Activated B cell treated with CpG ODN at 0.5 μM for 24 hours (primary cell): ENCODE results near the gene PDLIM4. TPM values are rescaled to one million over a fixed set of nuclear protein-coding genes. Genes with fewer than 3 reads are reported as not detected.

Experiments used
- ATAC-seq: fragments of 200-7000 bp; cut with Tn5 transposase; one replicate; pipeline ENCODE4 v1.10.0; 2021; ENCODE audit warnings: low read depth, mild to moderate bottlenecking, moderate library complexity
- CTCF ChIA-PET: fragments of 350-600 bp; sonication (Branson Sonifier 250); formaldehyde crosslinking; loops from one replicate; lab custom pipeline; 2021; ENCODE audit warnings: antibody characterized with exemption; lab: Charles Lee
- POLR2A ChIA-PET: fragments of 350-600 bp; sonication (Branson Sonifier 250); formaldehyde crosslinking; loops from one replicate; lab custom pipeline; 2021; ENCODE audit warnings: antibody characterized with exemption; lab: Charles Lee
- DNase-seq: peaks from one replicate; pipeline ENCODE4 v3.0.0; 2022
- H3K27ac Mint-ChIP-seq: one replicate; pipeline ENCODE4 v1.8.0; 2020; ENCODE audit warnings: mixed read lengths
- H3K27me3 Mint-ChIP-seq: one replicate; pipeline ENCODE4 v1.8.0; 2021; ENCODE audit warnings: mixed read lengths
- H3K36me3 Mint-ChIP-seq: one replicate; pipeline ENCODE4 v1.8.0; 2021; ENCODE audit warnings: low read depth, mixed read lengths
- H3K4me1 Mint-ChIP-seq: one replicate; pipeline ENCODE4 v1.8.0; 2021; ENCODE audit warnings: mixed read lengths
- H3K4me3 Mint-ChIP-seq: one replicate; pipeline ENCODE4 v1.8.0; 2020; ENCODE audit warnings: mild to moderate bottlenecking, mixed read lengths
- H3K9me3 Mint-ChIP-seq: one replicate; pipeline ENCODE4 v1.8.0; 2020; ENCODE audit warnings: mixed read lengths
- intact Hi-C: fragments of 100-400 bp; cut with micrococcal nuclease; formaldehyde crosslinking; loops from one replicate; pipeline ENCODE4 v1.15.1; 2024
- total RNA-seq: library from RNA; stranded (reverse); gene quantifications from 2 replicates; pipeline ENCODE4 v1.2.3, GENCODE V29; 2022
- TF ChIP-seq, protein P1 (sequence below): fragments of 200-600 bp; IDR thresholded peaks from one replicate; pipeline ENCODE4 v1.8.0; 2022; ENCODE audit warnings: antibody characterized with exemption, mild to moderate bottlenecking

PDLIM4 gene
- total RNA-seq, 1 donor from 2014 or later = not detected

DNA sequence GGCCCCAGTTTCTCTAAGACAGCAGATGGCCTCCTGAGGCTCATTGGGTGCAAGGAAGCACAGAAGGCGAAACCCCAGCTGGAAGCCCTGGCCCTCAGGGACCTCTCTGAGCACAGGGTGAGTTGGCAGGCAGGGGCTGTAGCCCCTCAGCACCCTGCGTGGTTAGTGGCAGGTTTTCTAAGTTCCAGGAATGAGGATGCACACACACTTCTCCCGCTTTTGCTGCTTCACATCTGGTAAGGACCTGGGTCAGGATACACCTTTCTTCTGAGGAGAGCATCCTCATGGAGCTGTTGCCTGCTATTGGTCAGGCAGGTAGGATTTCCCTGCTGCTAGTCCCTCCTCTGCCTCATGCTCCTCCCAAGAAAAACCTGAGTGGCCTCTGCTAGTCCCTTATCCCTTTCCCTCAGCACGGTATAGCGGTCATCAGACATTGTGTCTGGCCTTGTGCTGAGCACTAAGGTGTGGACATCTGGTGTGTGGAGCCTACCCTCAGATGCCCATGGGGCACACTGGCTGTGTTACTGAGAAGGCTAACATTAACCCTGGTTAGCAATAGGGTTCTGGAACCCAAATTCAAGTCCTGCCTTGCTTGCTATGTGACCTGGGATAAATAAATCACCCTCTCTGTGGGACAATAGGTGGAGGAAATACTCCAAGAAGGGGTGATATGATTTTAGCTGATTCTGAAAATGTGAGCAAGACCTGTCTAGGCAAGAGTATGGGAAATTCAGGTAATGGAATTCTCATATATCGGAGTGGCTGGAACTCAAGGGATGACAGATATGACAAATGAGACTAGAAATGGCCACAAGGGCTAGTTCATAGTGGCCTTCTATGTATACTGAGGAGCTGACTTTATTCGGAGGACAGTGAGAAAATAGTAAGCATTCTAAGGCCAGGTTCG lies 38.3 kb downstream of the PDLIM4 start:
- DNase-seq = no peak
- ChIA-PET CTCF (interaction anchor here (0.7 kb wide), 1 partner anchor 48 kb away, joined by 3 read pairs; no protein-coding TSS in a partner anchor), POLR2A (no interaction called here)
- Mint-ChIP-seq H3K4me3 (peak overlapping the region; percentile 87), H3K27me3 (peaks cover 24% of the 10 kb centered on the region), H3K36me3 (no peaks in the 10 kb centered on the region), H3K4me1 (peaks cover 15% of the 10 kb centered on the region), H3K9me3 (no peaks in the 10 kb centered on the region), H3K27ac (no peak overlapping the region)
- intact Hi-C loops = no loop called here
- ATAC-seq = no peak
- TF ChIP-seq, protein P1, sequence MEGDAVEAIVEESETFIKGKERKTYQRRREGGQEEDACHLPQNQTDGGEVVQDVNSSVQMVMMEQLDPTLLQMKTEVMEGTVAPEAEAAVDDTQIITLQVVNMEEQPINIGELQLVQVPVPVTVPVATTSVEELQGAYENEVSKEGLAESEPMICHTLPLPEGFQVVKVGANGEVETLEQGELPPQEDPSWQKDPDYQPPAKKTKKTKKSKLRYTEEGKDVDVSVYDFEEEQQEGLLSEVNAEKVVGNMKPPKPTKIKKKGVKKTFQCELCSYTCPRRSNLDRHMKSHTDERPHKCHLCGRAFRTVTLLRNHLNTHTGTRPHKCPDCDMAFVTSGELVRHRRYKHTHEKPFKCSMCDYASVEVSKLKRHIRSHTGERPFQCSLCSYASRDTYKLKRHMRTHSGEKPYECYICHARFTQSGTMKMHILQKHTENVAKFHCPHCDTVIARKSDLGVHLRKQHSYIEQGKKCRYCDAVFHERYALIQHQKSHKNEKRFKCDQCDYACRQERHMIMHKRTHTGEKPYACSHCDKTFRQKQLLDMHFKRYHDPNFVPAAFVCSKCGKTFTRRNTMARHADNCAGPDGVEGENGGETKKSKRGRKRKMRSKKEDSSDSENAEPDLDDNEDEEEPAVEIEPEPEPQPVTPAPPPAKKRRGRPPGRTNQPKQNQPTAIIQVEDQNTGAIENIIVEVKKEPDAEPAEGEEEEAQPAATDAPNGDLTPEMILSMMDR = no peak

- ChIA-PET CTCF (no interaction called here), POLR2A (no interaction called here)
- H3K27me3 Mint-ChIP-seq = peaks cover 22% of the 10 kb centered on the region
- ATAC-seq = no peak
- no peak for DNase-seq
- TF ChIP-seq, protein P1 = no peak
- H3K4me1 Mint-ChIP-seq = peaks cover 15% of the 10 kb centered on the region
- no peaks in the 10 kb centered on the region for H3K36me3 Mint-ChIP-seq
- H3K27ac Mint-ChIP-seq = no peak overlapping the region
- no peaks in the 10 kb centered on the region for H3K9me3 Mint-ChIP-seq
- intact Hi-C loops = no loop called here
- H3K4me3 Mint-ChIP-seq = no peak overlapping the region
Measured at GRCh38 chr5:132296412-132297016, 39.0 kb downstream of the PDLIM4 start.

DNA sequence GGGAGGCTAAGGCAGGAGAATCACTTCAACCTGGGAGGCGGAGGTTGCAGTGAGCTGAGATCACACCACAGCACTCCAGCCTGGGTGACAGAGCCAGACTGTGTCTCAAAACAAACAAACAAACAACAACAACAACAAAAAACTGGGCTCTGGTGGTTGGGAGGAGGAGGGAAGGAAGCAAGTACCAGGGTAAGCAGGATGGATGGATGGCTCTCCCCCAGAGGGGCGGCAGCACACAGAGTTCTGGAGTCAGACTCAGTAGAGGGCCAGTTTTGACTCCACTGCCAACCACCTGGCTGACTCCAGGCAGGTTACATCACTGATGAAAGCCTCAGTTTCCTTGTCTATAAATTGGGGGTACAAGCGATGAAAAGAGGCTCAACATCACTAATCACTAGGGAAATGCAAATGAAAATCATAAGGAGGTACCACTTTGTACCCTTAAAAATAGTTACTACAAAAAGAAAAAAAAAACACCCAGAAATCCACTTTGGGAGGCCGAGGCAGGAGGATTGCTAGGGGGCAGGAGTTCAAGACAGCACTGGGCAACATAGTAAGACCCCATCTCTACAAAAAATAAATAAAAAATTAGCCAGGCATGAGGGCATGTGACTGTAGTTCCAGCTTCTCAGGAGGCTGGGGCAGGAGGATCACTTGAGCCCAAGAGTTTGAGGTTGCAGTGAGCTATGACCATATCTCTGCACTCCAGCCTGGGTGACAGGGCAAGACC lies 39.9 kb downstream of the PDLIM4 start:
- intact Hi-C loops = no loop called here
- Mint-ChIP-seq H3K4me3 (no peak overlapping the region), H3K36me3 (no peaks in the 10 kb centered on the region), H3K27ac (no peak overlapping the region), H3K4me1 (peaks cover 15% of the 10 kb centered on the region), H3K9me3 (no peaks in the 10 kb centered on the region), H3K27me3 (peaks cover 22% of the 10 kb centered on the region)
- no peak for DNase-seq
- no peak for ATAC-seq
- POLR2A ChIA-PET = interaction anchor here (0.6 kb wide), 1 partner anchor 11 kb away, joined by 10 read pairs; no protein-coding TSS in a partner anchor
- TF ChIP-seq, protein P1 = no peak
- CTCF ChIA-PET = no interaction called here

DNA sequence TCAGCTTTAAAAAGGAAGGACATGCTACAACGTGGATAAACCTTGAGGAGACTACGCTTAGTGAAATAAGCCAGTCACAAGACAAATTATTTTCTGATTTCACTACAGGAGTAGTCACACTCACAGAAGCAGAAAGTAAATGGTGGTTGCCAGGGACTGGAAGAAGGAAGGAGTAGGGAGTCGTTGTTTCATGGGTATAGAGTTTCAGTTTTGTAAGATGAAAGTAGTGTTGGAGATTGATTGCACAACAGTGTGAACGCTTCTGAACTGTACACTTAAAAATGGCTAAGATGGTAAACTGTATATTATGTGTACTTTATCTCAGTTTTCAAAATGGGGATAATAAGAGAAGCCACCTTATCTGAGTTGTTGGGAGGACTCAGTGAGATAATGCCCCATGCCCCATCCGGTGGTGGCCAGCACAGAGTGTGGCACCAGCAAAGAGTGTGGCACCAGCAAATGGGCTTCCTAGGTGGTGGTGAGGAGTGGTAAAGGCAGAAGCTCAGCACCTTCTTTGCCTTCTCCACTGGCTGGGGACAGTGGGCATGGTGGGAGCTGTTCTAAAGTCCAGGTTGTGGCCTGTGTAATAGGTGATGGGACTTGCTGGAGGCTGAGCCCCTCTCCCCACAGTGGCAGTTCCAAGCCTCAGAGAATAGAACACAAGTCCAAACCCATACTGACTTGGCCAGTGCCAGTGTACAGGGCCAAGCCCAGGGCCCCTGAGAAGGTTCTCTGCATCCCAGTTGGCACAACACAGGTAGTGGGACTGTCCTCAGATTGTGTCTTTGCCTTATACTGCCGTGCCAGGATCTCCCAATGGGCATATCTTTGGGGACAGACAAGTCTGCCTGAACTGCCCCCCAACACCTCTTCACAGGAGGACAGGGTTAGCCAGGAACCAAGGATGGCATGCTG lies 41.1 kb downstream of the PDLIM4 start:
- no peak overlapping the region for H3K27ac Mint-ChIP-seq
- ATAC-seq (no peak), DNase-seq (no peak)
- TF ChIP-seq, protein P1 = no peak
- H3K9me3 Mint-ChIP-seq = no peaks in the 10 kb centered on the region
- peaks cover 21% of the 10 kb centered on the region for H3K27me3 Mint-ChIP-seq
- intact Hi-C loops = no loop called here
- peaks cover 14% of the 10 kb centered on the region for H3K4me1 Mint-ChIP-seq
- ChIA-PET POLR2A (no interaction called here), CTCF (no interaction called here)
- no peak overlapping the region for H3K4me3 Mint-ChIP-seq
- no peaks in the 10 kb centered on the region for H3K36me3 Mint-ChIP-seq
